Aorta (tissue), 5 donors: ENCODE results near the gene RNASE8. TPM values are rescaled to one million over a fixed set of nuclear protein-coding genes. Genes with fewer than 3 reads are reported as not detected.
A peak's percentile ranks its signal among the peaks of the same experiment; 100 is the strongest.

Experiments used
- ATAC-seq: fragments of 200-7000 bp; cut with Tn5 transposase; one replicate; pipeline ENCODE4 v1.9.1; 2022; ENCODE audit warnings: moderate library complexity; ENCODE audit not compliant: low FRiP score
- DNase-seq, 2 donors: peaks; one replicate each; pipeline ENCODE4 v3.0.0-alpha.2; 2020
- H3K27ac ChIP-seq, 2 donors: one replicate each; pipeline ENCODE4 v1.5.1; 2013; ENCODE audit warnings: low read length in 2 of 2, mild to moderate bottlenecking in 2 of 2, moderate library complexity in 2 of 2, control low read depth in 1 of 2, inconsistent platforms in 1 of 2, low read depth in 1 of 2
- H3K27me3 ChIP-seq, 2 donors: one replicate each; pipeline ENCODE4 v1.6.1; 2013; ENCODE audit warnings: control low read depth in 1 of 2, low read length in 1 of 2, mild to moderate bottlenecking in 1 of 2, moderate library complexity in 1 of 2; ENCODE audit not compliant: insufficient read depth in 2 of 2, control insufficient read depth in 1 of 2
- H3K36me3 ChIP-seq, 2 donors: one replicate each; pipeline ENCODE4 v1.6.1; 2013; ENCODE audit warnings: control low read depth in 1 of 2, low read length in 1 of 2, mild to moderate bottlenecking in 1 of 2; ENCODE audit not compliant: insufficient read depth in 2 of 2, control insufficient read depth in 1 of 2
- H3K4me1 ChIP-seq, 2 donors: one replicate each; pipeline ENCODE4 v1.6.1; 2013; ENCODE audit warnings: low read length in 2 of 2, control low read depth in 1 of 2, mild to moderate bottlenecking in 1 of 2, moderate library complexity in 1 of 2; ENCODE audit not compliant: insufficient read depth in 2 of 2, control insufficient read depth in 1 of 2
- H3K4me3 ChIP-seq, 2 donors: one replicate each; pipeline ENCODE4 v1.5.1; 2013; ENCODE audit warnings: low read length in 2 of 2, control low read depth in 1 of 2, mild to moderate bottlenecking in 1 of 2
- H3K9me3 ChIP-seq: one replicate; pipeline ENCODE4 v1.6.1; 2013; ENCODE audit warnings: mild to moderate bottlenecking, low read length; ENCODE audit not compliant: control insufficient read depth
- WGBS, 2 donors: extraction: QIAGEN DNeasy Blood & Tissue Kit; methylation state at CpG; one replicate each; pipeline ENCODE4 v1.1.7; 2013; 5-methylcytosine and 5-hydroxymethylcytosine counted together
- intact Hi-C, 2 donors: fragments of 100-400 bp; cut with DNase I; formaldehyde crosslinking; loops; one replicate each; pipeline versions ENCODE4 v1.14.2 to v1.15.0; 2022
- polyA plus RNA-seq, 2 donors: library from polyadenylated mRNA; stranded (reverse); fragments of 200-250 nt; gene quantifications; one replicate each; pipeline ENCODE4 v1.2.3, GENCODE V29; 2013
- total RNA-seq, 2 donors: library from RNA; stranded (reverse); fragmentation: NEBNext Ultra II Directional; extraction: Animal tissue kit (Norgen Biotek cat#: 25700); gene quantifications; one replicate each; pipeline ENCODE4 v1.2.1, GENCODE V29; 2021
- donor health status: healthy with polysubstance abuse.
- donor health status: Bipolar disorder and iron deficiency.
- donor health status: DM: no; HTN: no; CAD: no.
- donor health status: DM: no; HTN: no; CAD: no.
- donor health status: DM: yes; HTN: yes; CAD: no.

Gene RNASE8
- total and polyA plus RNA-seq, 4 donors: 1.00 TPM; not detected in 3

- no peaks in the 10 kb centered on the region for H3K4me1 ChIP-seq
- ATAC-seq: no peak
- intact Hi-C loops: no loop called here
- DNase-seq: no peak
- no peak overlapping the region for H3K27ac ChIP-seq
- WGBS, 2 donors: 55 to 58% methylated on average over 6 of the region's 6 CpGs
- H3K4me3 ChIP-seq: no peak overlapping the region
- no peaks in the 10 kb centered on the region for H3K27me3 ChIP-seq
- H3K36me3 ChIP-seq: no peaks in the 10 kb centered on the region
- H3K9me3 ChIP-seq: no peaks in the 10 kb centered on the region
Observed at GRCh38 chr14:21095430-21096205, 38.0 kb downstream of the RNASE8 start.

GRCh38 chr14:21096438-21096837 is 38.8 kb downstream of the RNASE8 start:
- Histone ChIP-seq H3K27me3 (no peaks in the 10 kb centered on the region), H3K4me1 (no peaks in the 10 kb centered on the region)

GRCh38 chr14:21096978-21097635 is 39.5 kb downstream of the RNASE8 start:
- intact Hi-C loops: no loop called here

More at GRCh38 chr14:21096438-21096837, 38.8 kb downstream of the RNASE8 start:
- no peak overlapping the region for H3K4me3 ChIP-seq
- intact Hi-C loops: no loop called here
- ATAC-seq: no peak
- no peak overlapping the region for H3K27ac ChIP-seq
- no peak for DNase-seq
- no peaks in the 10 kb centered on the region for H3K9me3 ChIP-seq
- WGBS, 2 donors: 44 to 56% methylated on average over 3 of the region's 3 CpGs
- H3K36me3 ChIP-seq: no peaks in the 10 kb centered on the region

GRCh38 chr14:21097636-21098075 is 40.0 kb downstream of the RNASE8 start:
- Histone ChIP-seq H3K27ac (peak overlapping the region; percentile 65 to 97), H3K4me1 (no peaks in the 10 kb centered on the region), H3K9me3 (no peaks in the 10 kb centered on the region), H3K27me3 (no peaks in the 10 kb centered on the region), H3K4me3 (peak overlapping the region; percentile 84 to 97), H3K36me3 (no peaks in the 10 kb centered on the region)
- 0 to 2% methylated on average over 14 to 19 of the region's 19 CpGs for WGBS, 2 donors
- peak; percentile 61 to 80 for DNase-seq
- intact Hi-C loops: no loop called here
- peak; percentile 9 for ATAC-seq

More at GRCh38 chr14:21096978-21097635, 39.5 kb downstream of the RNASE8 start:
- Histone ChIP-seq H3K4me3 (peak overlapping the region in 1 of 2 donors; percentile 84), H3K27ac (peak overlapping the region; percentile 65 to 97), H3K4me1 (no peaks in the 10 kb centered on the region), H3K36me3 (no peaks in the 10 kb centered on the region), H3K27me3 (no peaks in the 10 kb centered on the region), H3K9me3 (no peaks in the 10 kb centered on the region)
- peak; percentile 1 for ATAC-seq
- 28 to 34% methylated on average over 10 of the region's 10 CpGs for WGBS, 2 donors
- no peak for DNase-seq

- Histone ChIP-seq H3K27ac (peak within 1 kb of the TSS; percentile 82 to 97), H3K36me3 (no peaks in the 10 kb centered on the region), H3K4me1 (no peaks in the 10 kb centered on the region), H3K4me3 (peak within 1 kb of the TSS; percentile 84 to 97), H3K27me3 (no peaks in the 10 kb centered on the region), H3K9me3 (no peaks in the 10 kb centered on the region)
- intact Hi-C loops: no loop called here
- DNase-seq: peak; percentile 73 to 87
- WGBS, 2 donors: 0 to 1% methylated on average over 6 to 89 of the region's 90 CpGs
- no peak for ATAC-seq
Observed at GRCh38 chr14:21098076-21098891, 40.7 kb downstream of the RNASE8 start, which contains the start of gene ZNF219. Gene ZNF219 (minus strand): TSS chr14:21098655. CDS start chr14:21093591, 5,064 bp downstream.

GRCh38 chr14:21098892-21099595 is 41.4 kb downstream of the RNASE8 start:
- Histone ChIP-seq H3K9me3 (no peaks in the 10 kb centered on the region), H3K27ac (peak overlapping the region; percentile 82 to 97), H3K4me1 (no peaks in the 10 kb centered on the region), H3K27me3 (no peaks in the 10 kb centered on the region), H3K36me3 (no peaks in the 10 kb centered on the region), H3K4me3 (peak overlapping the region; percentile 84 to 97)
- DNase-seq: no peak
- no peak for ATAC-seq
- WGBS, 2 donors: 1 to 2% methylated on average over 16 of the region's 16 CpGs
- intact Hi-C loops: no loop called here

GRCh38 chr14:21099596-21099985 is 42.0 kb downstream of the RNASE8 start:
- H3K4me3 ChIP-seq: no peak overlapping the region
- ATAC-seq (no peak), DNase-seq (no peak)
- no peaks in the 10 kb centered on the region for H3K36me3 ChIP-seq
- H3K4me1 ChIP-seq: no peaks in the 10 kb centered on the region
- peak overlapping the region; percentile 16 to 56 for H3K27ac ChIP-seq
- WGBS, 2 donors: 45 to 50% methylated on average over 5 of the region's 5 CpGs
- H3K27me3 ChIP-seq: no peaks in the 10 kb centered on the region
- no peaks in the 10 kb centered on the region for H3K9me3 ChIP-seq
- intact Hi-C loops: no loop called here

- Histone ChIP-seq H3K36me3 (no peaks in the 10 kb centered on the region), H3K27me3 (no peaks in the 10 kb centered on the region), H3K9me3 (no peaks in the 10 kb centered on the region), H3K4me3 (no peak within 1 kb of the TSS), H3K4me1 (no peaks in the 10 kb centered on the region), H3K27ac (peak within 1 kb of the TSS in 1 of 2 donors; percentile 56)
- WGBS, 2 donors: 86 to 89% methylated on average over 5 of the region's 5 CpGs
- DNase-seq (no peak), ATAC-seq (no peak)
- intact Hi-C loops: no loop called here
Observed at GRCh38 chr14:21100931-21101330, 43.3 kb downstream of the RNASE8 start, which contains the start of gene TMEM253. Gene TMEM253 (plus strand): TSS chr14:21101066. CDS start chr14:21101344, 278 bp downstream.
